GM12878 (cell line): ENCODE data around the gene SMOC2. TPM values are rescaled to one million over a fixed set of nuclear protein-coding genes. Genes with fewer than 3 reads are reported as not detected.

Experiments
- ATAC-seq: fragments of 200-7000 bp; cut with Tn5 transposase; 3 replicates; pipeline ENCODE4 v1.9.1; 2020; ENCODE audit warnings: mild to moderate bottlenecking, moderate library complexity
- BruUV-seq: library from RNA; stranded (reverse); fragments of 400-500 nt; replicated peaks from 2 replicates; lab custom pipeline; 2021; lab: Mats Ljungman, UMichigan
- CTCF ChIA-PET: fragments of 300-600 bp; sonication (Branson Sonifier 250); formaldehyde crosslinking; extraction: SDS; loops from one replicate; lab custom pipeline; 2021; ENCODE audit warnings: inconsistent platforms; lab: Yijun Ruan, JAX
- POLR2A ChIA-PET: fragments of 350-600 bp; formaldehyde crosslinking; extraction: SDS; loops from one replicate; lab custom pipeline; 2021; ENCODE audit warnings: inconsistent platforms; lab: Charles Lee
- RAD21 ChIA-PET: fragments of 300-600 bp; sonication (Branson Sonifier 250); formaldehyde crosslinking; loops from one replicate; lab custom pipeline; 2023; ENCODE audit warnings: antibody characterized with exemption; ENCODE audit not compliant: unreplicated experiment; lab: Charles Lee
- SMC1A ChIA-PET: fragments of 300-600 bp; sonication (Branson Sonifier 250); formaldehyde crosslinking; loops from one replicate; lab custom pipeline; 2023; ENCODE audit not compliant: unreplicated experiment, uncharacterized antibody; lab: Charles Lee
- DNase-seq: peaks from one replicate; pipeline ENCODE4 v3.0.0-alpha.2; 2011; ENCODE audit warnings: low read depth, low spot score
- FAIRE-seq: peaks from 3 replicates; lab custom pipeline; 2011; peaks lifted over from hg19 to GRCh38; lab: Jason Lieb, UNC
- H2AFZ ChIP-seq: 2 replicates; pipeline ENCODE4 v1.6.0; 2011; ENCODE audit warnings: low read depth, low read length, control low read depth; ENCODE audit not compliant: control insufficient read depth
- H3K27ac ChIP-seq: 2 replicates; pipeline ENCODE4 v1.5.1; 2011; ENCODE audit warnings: control low read depth; ENCODE audit not compliant: control insufficient read depth, insufficient read depth
- H3K27me3 ChIP-seq, 2 experiments: replicated peaks in 1 of 2; 2 replicates each; pipeline versions ENCODE4 v1.6.0 to v1.6.1; 2011; ENCODE audit warnings: low read length in 1 of 2; ENCODE audit not compliant: control insufficient read depth in 2 of 2, insufficient read depth in 2 of 2
- H3K36me3 ChIP-seq, 2 experiments: 2 replicates each; pipeline ENCODE4 v1.5.1; 2011; ENCODE audit warnings: low read length in 1 of 2; ENCODE audit not compliant: control insufficient read depth in 2 of 2, insufficient read depth in 2 of 2
- H3K4me1 ChIP-seq: 2 replicates; pipeline ENCODE4 v1.6.1; 2011; ENCODE audit warnings: mild to moderate bottlenecking, low read length, moderate library complexity, mixed read lengths; ENCODE audit not compliant: control insufficient read depth, insufficient read depth
- H3K4me2 ChIP-seq: 2 replicates; pipeline ENCODE4 v1.6.0; 2011; ENCODE audit warnings: control low read depth; ENCODE audit not compliant: control insufficient read depth, insufficient read depth
- H3K4me3 ChIP-seq: fragments of 200-600 bp; sonication (generic); 2 replicates; pipeline ENCODE4 v1.5.1; 2016
- H3K79me2 ChIP-seq: 2 replicates; pipeline ENCODE4 v1.6.0; 2011; ENCODE audit warnings: low read length; ENCODE audit not compliant: control insufficient read depth, insufficient read depth
- H3K9ac ChIP-seq: 2 replicates; pipeline ENCODE4 v1.8.0; 2011; ENCODE audit warnings: low read length, control low read depth, mixed read lengths; ENCODE audit not compliant: control insufficient read depth, insufficient read depth
- H3K9me3 ChIP-seq: replicated peaks from 3 replicates; pipeline ENCODE4 v1.5.1; 2011; ENCODE audit warnings: mild to moderate bottlenecking, low read length; ENCODE audit not compliant: control insufficient read depth, insufficient read depth
- H4K20me1 ChIP-seq: 2 replicates; pipeline ENCODE4 v1.6.0; 2011; ENCODE audit not compliant: control insufficient read depth, insufficient read depth
- HDAC2 ChIP-seq: fragments of 200-600 bp; sonication (generic); IDR thresholded peaks from 2 replicates; pipeline ENCODE4 v1.6.1; 2017
- HDGF ChIP-seq: fragments of 450-650 bp; IDR thresholded peaks from 2 replicates; pipeline ENCODE4 v1.6.1; 2016; ENCODE audit warnings: antibody characterized with exemption
- MYC ChIP-seq: IDR thresholded peaks from 2 replicates; pipeline ENCODE4 v1.6.1; 2011; ENCODE audit warnings: mild to moderate bottlenecking, low read length, moderate library complexity, inconsistent platforms; ENCODE audit not compliant: insufficient read depth, insufficient replicate concordance, insufficient read length, severe bottlenecking
- TARDBP ChIP-seq: IDR thresholded peaks from 2 replicates; pipeline ENCODE4 v1.6.1; 2016; ENCODE audit warnings: borderline replicate concordance
- YBX1 ChIP-seq: fragments of 450-650 bp; IDR thresholded peaks from 2 replicates; pipeline ENCODE4 v1.6.1; 2016; ENCODE audit warnings: antibody characterized with exemption
- ZNF217 ChIP-seq: fragments of 450-650 bp; IDR thresholded peaks from 2 replicates; pipeline ENCODE4 v1.6.1; 2017; ENCODE audit warnings: antibody characterized with exemption, mild to moderate bottlenecking
- WGBS: methylation state at CpG from one replicate; pipeline ENCODE4 v1.1.6; 2016; ENCODE audit warnings: low lambda C conversion rate; ENCODE audit not compliant: insufficient replicate concordance, insufficient coverage; ENCODE audit errors: missing lambda C conversion rate; 5-methylcytosine and 5-hydroxymethylcytosine counted together
- in situ Hi-C: fragments of 300-500 bp; cut with MboI; formaldehyde crosslinking; loops from 9 replicates; pipeline ENCODE4 v1.14.3; 2018; ENCODE audit warnings: mixed read lengths
- intact Hi-C: fragments of 100-400 bp; cut with micrococcal nuclease; formaldehyde crosslinking; loops from one replicate; pipeline ENCODE4 v1.14.2; 2022; ENCODE audit not compliant: unreplicated experiment
- polyA plus RNA-seq, 11 experiments: library from polyadenylated mRNA; depleted of rRNA in 4 of 11; unstranded in 6 of 11; stranded (reverse) in 5 of 11; fragments of >200 nt; fragmentation: Nextera tagmentation in 4 of 11; fragmentation: Illumina TruSeq in 1 of 11; extraction: Ambion mirVana in 4 of 11; extraction: Trizol in 1 of 11; gene quantifications; 1 replicate in 1 of 11; 2 replicates in 10 of 11; pipeline versions ENCODE4 v1.2.1 to v1.2.3, GENCODE V29; 2011 to 2016; ENCODE audit warnings: inconsistent platforms in 2 of 11, missing spikeins in 2 of 11, low read depth in 1 of 11
- total RNA-seq, 4 experiments: library from RNA; depleted of rRNA in 3 of 4; stranded (reverse); fragments of >200 nt in 3 of 4; fragmentation: Illumina TruSeq in 1 of 4; extraction: Trizol in 1 of 4; gene quantifications; 2 replicates each; pipeline versions ENCODE4 v1.2.1 to v1.2.3, GENCODE V29; 2013 to 2021
- TF ChIP-seq, protein P1 (sequence below): fragments of 450-650 bp; IDR thresholded peaks from 2 replicates; pipeline ENCODE4 v1.6.1; 2018; ENCODE audit warnings: mild to moderate bottlenecking, low read depth, moderate library complexity; ENCODE audit not compliant: partially characterized antibody
- TF ChIP-seq, protein P2 (sequence below): fragments of 150-350 bp; IDR thresholded peaks from 2 replicates; pipeline ENCODE4 v1.6.1; 2014; ENCODE audit warnings: mild to moderate bottlenecking, low read depth, low read length
- TF ChIP-seq, protein P3 (sequence below): fragments of 450-650 bp; IDR thresholded peaks from 2 replicates; pipeline ENCODE4 v1.6.1; 2017; ENCODE audit warnings: mild to moderate bottlenecking, low read depth, inconsistent platforms; ENCODE audit not compliant: poor library complexity, severe bottlenecking
- TF ChIP-seq, protein P4 (sequence below): IDR thresholded peaks from 2 replicates; pipeline ENCODE4 v1.6.1; 2012; ENCODE audit warnings: low read depth, low read length, improper control_type of control experiment

SMOC2 gene
- total and polyA plus RNA-seq, 10 of the 15 experiments (the other 5 are each of a cell fraction or from before 2014, with no cell fraction given): 0.10 to 0.12 TPM; not detected in 8

DNA sequence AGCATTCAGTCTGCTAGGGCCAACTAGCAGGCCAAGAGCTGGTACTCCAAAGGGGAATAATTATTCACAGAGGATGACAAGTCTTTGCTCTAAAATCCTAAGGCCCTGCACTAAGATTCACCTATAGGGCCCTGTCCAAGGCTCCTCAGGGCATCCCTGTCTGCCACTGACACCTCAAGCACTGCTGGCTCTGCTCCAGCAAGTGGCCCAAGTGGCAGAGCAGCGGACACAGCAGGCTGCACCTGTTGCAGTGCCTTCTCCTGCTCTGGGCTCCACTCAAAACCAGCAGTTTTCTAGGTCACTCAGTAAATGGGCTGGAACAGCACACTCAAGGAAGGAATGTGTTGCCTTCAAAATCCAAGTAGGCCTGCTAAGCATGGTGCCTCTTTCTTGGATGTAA is 36.4 kb upstream of the SMOC2 start:
- in situ Hi-C loops (no loop called here), intact Hi-C loops (no loop called here)
- H4K20me1 ChIP-seq: no peaks in the 10 kb centered on the region
- BruUV-seq: no TSS peak
- ChIA-PET POLR2A (no interaction called here), RAD21 (no interaction called here), SMC1A (no interaction called here), CTCF (no interaction called here)
- no peak overlapping the region for H3K4me2 ChIP-seq
- ATAC-seq: no peak
- H3K36me3 ChIP-seq: no peaks in the 10 kb centered on the region
- WGBS: 0% methylated on average over 1 of the region's 1 CpG
- DNase-seq: no peak
- H2AFZ ChIP-seq: no peak overlapping the region
- H3K27me3 ChIP-seq: no peaks in the 10 kb centered on the region
- FAIRE-seq: no peak
- H3K79me2 ChIP-seq: no peaks in the 10 kb centered on the region
- no peaks in the 10 kb centered on the region for H3K9me3 ChIP-seq
- no peaks in the 10 kb centered on the region for H3K4me1 ChIP-seq
- H3K27ac ChIP-seq: no peak overlapping the region
- TF ChIP-seq, protein P1, sequence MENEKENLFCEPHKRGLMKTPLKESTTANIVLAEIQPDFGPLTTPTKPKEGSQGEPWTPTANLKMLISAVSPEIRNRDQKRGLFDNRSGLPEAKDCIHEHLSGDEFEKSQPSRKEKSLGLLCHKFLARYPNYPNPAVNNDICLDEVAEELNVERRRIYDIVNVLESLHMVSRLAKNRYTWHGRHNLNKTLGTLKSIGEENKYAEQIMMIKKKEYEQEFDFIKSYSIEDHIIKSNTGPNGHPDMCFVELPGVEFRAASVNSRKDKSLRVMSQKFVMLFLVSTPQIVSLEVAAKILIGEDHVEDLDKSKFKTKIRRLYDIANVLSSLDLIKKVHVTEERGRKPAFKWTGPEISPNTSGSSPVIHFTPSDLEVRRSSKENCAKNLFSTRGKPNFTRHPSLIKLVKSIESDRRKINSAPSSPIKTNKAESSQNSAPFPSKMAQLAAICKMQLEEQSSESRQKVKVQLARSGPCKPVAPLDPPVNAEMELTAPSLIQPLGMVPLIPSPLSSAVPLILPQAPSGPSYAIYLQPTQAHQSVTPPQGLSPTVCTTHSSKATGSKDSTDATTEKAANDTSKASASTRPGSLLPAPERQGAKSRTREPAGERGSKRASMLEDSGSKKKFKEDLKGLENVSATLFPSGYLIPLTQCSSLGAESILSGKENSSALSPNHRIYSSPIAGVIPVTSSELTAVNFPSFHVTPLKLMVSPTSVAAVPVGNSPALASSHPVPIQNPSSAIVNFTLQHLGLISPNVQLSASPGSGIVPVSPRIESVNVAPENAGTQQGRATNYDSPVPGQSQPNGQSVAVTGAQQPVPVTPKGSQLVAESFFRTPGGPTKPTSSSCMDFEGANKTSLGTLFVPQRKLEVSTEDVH: no peak
- no peak for TF ChIP-seq YBX1
- TF ChIP-seq MYC: no peak
- TF ChIP-seq, protein P2, sequence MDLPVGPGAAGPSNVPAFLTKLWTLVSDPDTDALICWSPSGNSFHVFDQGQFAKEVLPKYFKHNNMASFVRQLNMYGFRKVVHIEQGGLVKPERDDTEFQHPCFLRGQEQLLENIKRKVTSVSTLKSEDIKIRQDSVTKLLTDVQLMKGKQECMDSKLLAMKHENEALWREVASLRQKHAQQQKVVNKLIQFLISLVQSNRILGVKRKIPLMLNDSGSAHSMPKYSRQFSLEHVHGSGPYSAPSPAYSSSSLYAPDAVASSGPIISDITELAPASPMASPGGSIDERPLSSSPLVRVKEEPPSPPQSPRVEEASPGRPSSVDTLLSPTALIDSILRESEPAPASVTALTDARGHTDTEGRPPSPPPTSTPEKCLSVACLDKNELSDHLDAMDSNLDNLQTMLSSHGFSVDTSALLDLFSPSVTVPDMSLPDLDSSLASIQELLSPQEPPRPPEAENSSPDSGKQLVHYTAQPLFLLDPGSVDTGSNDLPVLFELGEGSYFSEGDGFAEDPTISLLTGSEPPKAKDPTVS: no peak
- TF ChIP-seq, protein P3, sequence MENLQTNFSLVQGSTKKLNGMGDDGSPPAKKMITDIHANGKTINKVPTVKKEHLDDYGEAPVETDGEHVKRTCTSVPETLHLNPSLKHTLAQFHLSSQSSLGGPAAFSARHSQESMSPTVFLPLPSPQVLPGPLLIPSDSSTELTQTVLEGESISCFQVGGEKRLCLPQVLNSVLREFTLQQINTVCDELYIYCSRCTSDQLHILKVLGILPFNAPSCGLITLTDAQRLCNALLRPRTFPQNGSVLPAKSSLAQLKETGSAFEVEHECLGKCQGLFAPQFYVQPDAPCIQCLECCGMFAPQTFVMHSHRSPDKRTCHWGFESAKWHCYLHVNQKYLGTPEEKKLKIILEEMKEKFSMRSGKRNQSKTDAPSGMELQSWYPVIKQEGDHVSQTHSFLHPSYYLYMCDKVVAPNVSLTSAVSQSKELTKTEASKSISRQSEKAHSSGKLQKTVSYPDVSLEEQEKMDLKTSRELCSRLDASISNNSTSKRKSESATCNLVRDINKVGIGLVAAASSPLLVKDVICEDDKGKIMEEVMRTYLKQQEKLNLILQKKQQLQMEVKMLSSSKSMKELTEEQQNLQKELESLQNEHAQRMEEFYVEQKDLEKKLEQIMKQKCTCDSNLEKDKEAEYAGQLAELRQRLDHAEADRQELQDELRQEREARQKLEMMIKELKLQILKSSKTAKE: no peak
- TF ChIP-seq HDGF: no peak
- TF ChIP-seq ZNF217: no peak
- TF ChIP-seq HDAC2: no peak
- TF ChIP-seq, protein P4, sequence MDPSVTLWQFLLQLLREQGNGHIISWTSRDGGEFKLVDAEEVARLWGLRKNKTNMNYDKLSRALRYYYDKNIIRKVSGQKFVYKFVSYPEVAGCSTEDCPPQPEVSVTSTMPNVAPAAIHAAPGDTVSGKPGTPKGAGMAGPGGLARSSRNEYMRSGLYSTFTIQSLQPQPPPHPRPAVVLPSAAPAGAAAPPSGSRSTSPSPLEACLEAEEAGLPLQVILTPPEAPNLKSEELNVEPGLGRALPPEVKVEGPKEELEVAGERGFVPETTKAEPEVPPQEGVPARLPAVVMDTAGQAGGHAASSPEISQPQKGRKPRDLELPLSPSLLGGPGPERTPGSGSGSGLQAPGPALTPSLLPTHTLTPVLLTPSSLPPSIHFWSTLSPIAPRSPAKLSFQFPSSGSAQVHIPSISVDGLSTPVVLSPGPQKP: no peak
- TF ChIP-seq TARDBP: no peak
- no peak overlapping the region for H3K4me3 ChIP-seq
- H3K9ac ChIP-seq: no peak overlapping the region
